OCI-LY1 (cell line): Measurements from ENCODE around the gene MFSD6.

Source experiments
- H2AFZ ChIP-seq: fragments of 200-600 bp; sonication (generic), shearing (Covaris generic); 2 replicates; pipeline ENCODE4 v1.6.0; 2014; ENCODE audit warnings: antibody characterized with exemption, mild to moderate bottlenecking, low read length
- H3F3A ChIP-seq: fragments of 200-600 bp; sonication (generic), shearing (Covaris generic); 2 replicates; pipeline ENCODE4 v1.6.0; 2014; ENCODE audit warnings: mild to moderate bottlenecking, antibody characterized with exemption, low read length, moderate library complexity; ENCODE audit not compliant: insufficient read depth
- H3K27ac ChIP-seq: fragments of 200-600 bp; sonication (generic); 2 replicates; pipeline ENCODE4 v1.5.1; 2014; ENCODE audit warnings: low read length, mixed run types, mild to moderate bottlenecking, low read depth; ENCODE audit not compliant: poor library complexity, severe bottlenecking
- H3K27me3 ChIP-seq: fragments of 200-600 bp; sonication (generic); 2 replicates; pipeline ENCODE4 v1.6.0; 2014; ENCODE audit warnings: antibody characterized with exemption, mild to moderate bottlenecking, low read length, moderate library complexity; ENCODE audit not compliant: insufficient read depth
- H3K36me3 ChIP-seq: fragments of 200-600 bp; sonication (generic); 2 replicates; pipeline ENCODE4 v1.6.1; 2014; ENCODE audit warnings: mild to moderate bottlenecking, antibody characterized with exemption, low read length, moderate library complexity, mixed read lengths; ENCODE audit not compliant: insufficient read depth
- H3K4me1 ChIP-seq: fragments of 200-600 bp; sonication (generic); 2 replicates; pipeline ENCODE4 v1.5.1; 2014; ENCODE audit warnings: mild to moderate bottlenecking, low read length, moderate library complexity; ENCODE audit not compliant: insufficient read depth, severe bottlenecking
- H3K4me2 ChIP-seq: fragments of 200-600 bp; sonication (generic), shearing (Covaris generic); 2 replicates; pipeline ENCODE4 v1.6.1; 2014; ENCODE audit warnings: low read length
- H3K4me3 ChIP-seq: fragments of 200-600 bp; sonication (generic); 2 replicates; pipeline ENCODE4 v1.5.1; 2014; ENCODE audit warnings: low read length, low read depth, mild to moderate bottlenecking, mixed read lengths; ENCODE audit not compliant: poor library complexity, severe bottlenecking
- H3K79me2 ChIP-seq: fragments of 200-600 bp; shearing (Covaris generic); 2 replicates; pipeline ENCODE4 v1.6.1; 2016; ENCODE audit warnings: mixed run types, low read length, mixed read lengths; ENCODE audit not compliant: insufficient read depth
- H3K9ac ChIP-seq: fragments of 200-600 bp; sonication (generic), shearing (Covaris generic); 2 replicates; pipeline ENCODE4 v1.6.1; 2014; ENCODE audit warnings: mild to moderate bottlenecking, low read length, mixed read lengths
- H3K9me2 ChIP-seq: fragments of 200-600 bp; sonication (generic), shearing (Covaris generic); 2 replicates; pipeline ENCODE4 v1.6.1; 2014; ENCODE audit warnings: low read depth, mild to moderate bottlenecking, low read length, mixed read lengths
- H3K9me3 ChIP-seq: fragments of 200-600 bp; shearing (Covaris generic); 2 replicates; pipeline ENCODE4 v1.6.1; 2014; ENCODE audit warnings: low read length, mixed read lengths
- H4K20me1 ChIP-seq: fragments of 200-600 bp; sonication (generic), shearing (Covaris generic); 2 replicates; pipeline ENCODE4 v1.6.0; 2016; ENCODE audit warnings: mild to moderate bottlenecking, low read length; ENCODE audit not compliant: insufficient read depth
- EZH2 ChIP-seq: fragments of 200-600 bp; sonication (generic), shearing (Covaris generic); IDR thresholded peaks from 2 replicates; pipeline ENCODE4 v1.8.0; 2017; ENCODE audit warnings: borderline replicate concordance, mixed run types, mild to moderate bottlenecking, antibody characterized with exemption, low read length, moderate library complexity, mixed read lengths
- TF ChIP-seq, protein P1 (sequence below): fragments of 200-600 bp; sonication (generic), shearing (Covaris generic); IDR thresholded peaks from 2 replicates; pipeline ENCODE4 v1.5.1; 2017; ENCODE audit warnings: mild to moderate bottlenecking, antibody characterized with exemption, low read length, moderate library complexity, mixed read lengths

Gene MFSD6

DNA sequence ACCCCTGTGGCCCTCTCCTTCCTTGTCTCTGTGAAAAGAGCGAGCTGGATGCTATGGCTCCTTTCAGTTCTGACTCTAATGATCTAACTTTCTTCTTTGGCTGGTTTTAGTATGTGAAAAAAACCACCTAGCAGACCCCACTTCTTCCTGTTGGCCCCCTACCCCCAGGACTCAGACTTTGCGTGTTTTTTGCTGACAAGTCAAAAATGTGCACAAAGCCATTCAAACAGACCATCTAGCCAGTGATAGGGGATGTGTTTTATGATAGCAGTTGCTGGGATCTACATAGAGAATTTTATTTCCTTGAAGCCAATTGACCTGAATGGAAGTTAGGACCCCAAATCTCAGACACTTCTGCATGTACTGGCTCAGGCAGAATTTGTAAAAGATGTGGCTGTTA, 49.1 kb downstream of the MFSD6 start:
- Histone ChIP-seq H3K36me3 (no peaks in the 10 kb centered on the region), H2AFZ (no peak overlapping the region), H3K9ac (no peak overlapping the region), H3K27me3 (no peaks in the 10 kb centered on the region), H3K4me1 (no peaks in the 10 kb centered on the region), H3K9me2 (no peaks in the 10 kb centered on the region), H3K27ac (no peak overlapping the region), H3K4me3 (no peak overlapping the region), H4K20me1 (no peaks in the 10 kb centered on the region), H3K4me2 (no peak overlapping the region), H3K9me3 (no peaks in the 10 kb centered on the region), H3F3A (no peaks in the 10 kb centered on the region), H3K79me2 (no peaks in the 10 kb centered on the region)
- TF ChIP-seq EZH2, result no peak
- TF ChIP-seq, protein P1, sequence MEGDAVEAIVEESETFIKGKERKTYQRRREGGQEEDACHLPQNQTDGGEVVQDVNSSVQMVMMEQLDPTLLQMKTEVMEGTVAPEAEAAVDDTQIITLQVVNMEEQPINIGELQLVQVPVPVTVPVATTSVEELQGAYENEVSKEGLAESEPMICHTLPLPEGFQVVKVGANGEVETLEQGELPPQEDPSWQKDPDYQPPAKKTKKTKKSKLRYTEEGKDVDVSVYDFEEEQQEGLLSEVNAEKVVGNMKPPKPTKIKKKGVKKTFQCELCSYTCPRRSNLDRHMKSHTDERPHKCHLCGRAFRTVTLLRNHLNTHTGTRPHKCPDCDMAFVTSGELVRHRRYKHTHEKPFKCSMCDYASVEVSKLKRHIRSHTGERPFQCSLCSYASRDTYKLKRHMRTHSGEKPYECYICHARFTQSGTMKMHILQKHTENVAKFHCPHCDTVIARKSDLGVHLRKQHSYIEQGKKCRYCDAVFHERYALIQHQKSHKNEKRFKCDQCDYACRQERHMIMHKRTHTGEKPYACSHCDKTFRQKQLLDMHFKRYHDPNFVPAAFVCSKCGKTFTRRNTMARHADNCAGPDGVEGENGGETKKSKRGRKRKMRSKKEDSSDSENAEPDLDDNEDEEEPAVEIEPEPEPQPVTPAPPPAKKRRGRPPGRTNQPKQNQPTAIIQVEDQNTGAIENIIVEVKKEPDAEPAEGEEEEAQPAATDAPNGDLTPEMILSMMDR, result no peak

DNA sequence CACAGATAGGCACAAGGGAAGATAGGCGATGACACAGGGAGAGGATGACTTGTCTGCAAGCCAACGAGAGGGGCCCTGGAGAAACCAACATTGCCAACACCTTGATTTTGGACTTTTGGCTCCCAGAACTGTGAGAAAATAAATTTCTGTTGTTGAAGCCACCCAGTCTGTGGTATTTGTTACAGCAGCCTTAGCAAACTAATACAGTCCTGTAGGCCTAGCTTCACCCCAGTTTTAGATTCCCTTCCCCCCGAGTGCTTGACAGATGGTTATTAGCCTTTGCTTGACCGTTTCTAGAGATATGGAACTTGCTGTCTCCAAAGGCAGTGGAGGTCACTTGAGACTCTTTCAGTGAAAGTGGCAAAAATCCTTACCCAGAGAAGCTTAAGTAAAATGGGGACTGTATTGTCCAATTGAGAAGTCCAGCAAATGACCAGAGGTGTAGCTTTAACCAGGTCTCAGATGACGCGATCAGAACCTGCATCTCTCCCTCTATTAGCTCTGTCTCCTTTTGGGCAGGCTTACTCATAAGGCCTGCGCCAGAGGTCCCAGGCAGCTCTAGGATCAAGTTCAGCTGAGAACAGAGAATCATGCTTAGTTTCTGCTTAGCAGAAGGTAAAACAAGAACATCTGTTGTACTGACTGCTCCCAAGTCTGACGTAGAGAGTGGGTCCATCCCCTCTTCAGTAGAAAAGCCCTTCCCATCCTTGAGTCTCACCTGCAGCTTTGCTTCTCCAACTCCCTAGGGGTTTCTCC, 50.4 kb downstream of the MFSD6 start:
- Histone ChIP-seq H3K27me3 (no peaks in the 10 kb centered on the region), H3K79me2 (no peaks in the 10 kb centered on the region), H3K36me3 (no peaks in the 10 kb centered on the region), H3F3A (no peaks in the 10 kb centered on the region), H4K20me1 (no peaks in the 10 kb centered on the region), H3K4me3 (no peak overlapping the region), H3K9me3 (no peaks in the 10 kb centered on the region), H3K9ac (no peak overlapping the region), H3K4me1 (no peaks in the 10 kb centered on the region), H3K4me2 (no peak overlapping the region), H2AFZ (no peak overlapping the region), H3K27ac (no peak overlapping the region), H3K9me2 (no peaks in the 10 kb centered on the region)
- TF ChIP-seq, protein P1, result no peak
- TF ChIP-seq EZH2, result no peak

DNA sequence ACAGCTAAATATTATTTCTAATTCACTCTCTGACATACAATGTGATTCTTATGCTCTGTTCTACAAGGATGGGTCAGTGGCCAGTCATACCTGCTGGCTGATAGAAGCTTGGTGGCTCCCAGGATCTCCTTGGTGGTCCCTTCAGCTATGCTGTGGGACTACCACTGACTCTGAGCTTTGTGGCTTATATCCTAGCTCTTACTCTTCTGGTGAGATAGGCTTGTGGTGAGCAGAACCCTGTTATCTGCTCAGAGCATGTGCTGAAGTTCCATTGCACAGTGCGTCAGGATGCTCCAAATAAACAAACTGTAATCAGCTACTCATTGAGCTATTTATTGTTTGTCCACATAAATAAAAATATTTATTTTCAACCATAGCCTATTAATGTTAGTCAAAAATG, 51.7 kb downstream of the MFSD6 start:
- no peak for TF ChIP-seq EZH2
- TF ChIP-seq, protein P1, result no peak

More for the DNA sequence above, 51.7 kb downstream of the MFSD6 start:
- no peaks in the 10 kb centered on the region for H3K9me3 ChIP-seq
- H3K4me3 ChIP-seq, result no peak overlapping the region
- H3K27ac ChIP-seq, result no peak overlapping the region
- H3K79me2 ChIP-seq, result no peaks in the 10 kb centered on the region
- peaks cover 5% of the 10 kb centered on the region for H3K4me1 ChIP-seq
- no peak overlapping the region for H2AFZ ChIP-seq
- H3K4me2 ChIP-seq, result no peak overlapping the region
- H3K27me3 ChIP-seq, result no peaks in the 10 kb centered on the region
- no peaks in the 10 kb centered on the region for H4K20me1 ChIP-seq
- no peaks in the 10 kb centered on the region for H3F3A ChIP-seq
- no peaks in the 10 kb centered on the region for H3K36me3 ChIP-seq
- no peaks in the 10 kb centered on the region for H3K9me2 ChIP-seq
- H3K9ac ChIP-seq, result no peak overlapping the region
